ENCODE results near the gene ELAC2.

The ELAC2 gene

GRCh38 chr17:12964840-12965239 is 53.0 kb downstream of the ELAC2 start:
- no peak overlapping the region for H3K4me3 ChIP-seq (ENCODE audit: low read depth, low read length)
- no peak for TF ChIP-seq CTCF (IDR thresholded peaks at IDR 0.05; ENCODE audit: insufficient read depth, low read depth, low read length, missing control alignments)
- DNase-seq (ENCODE audit: low read depth), result no peak

- no peak overlapping the region for H3K4me3 ChIP-seq (ENCODE audit: low read depth, low read length)
- TF ChIP-seq CTCF (IDR thresholded peaks at IDR 0.05; ENCODE audit: insufficient read depth, low read depth, low read length, missing control alignments), result no peak
- no peak for DNase-seq (ENCODE audit: low read depth)
These were observed 53.7 kb downstream of the ELAC2 start for GRCh38 chr17:12964162-12964561.

- H3K4me3 ChIP-seq (ENCODE audit: low read depth, low read length), result no peak overlapping the region
- no peak for DNase-seq (ENCODE audit: low read depth)
- TF ChIP-seq CTCF (IDR thresholded peaks at IDR 0.05; ENCODE audit: insufficient read depth, low read depth, low read length, missing control alignments), result no peak
These were observed 54.3 kb downstream of the ELAC2 start for GRCh38 chr17:12963505-12963904.

GRCh38 chr17:12961655-12962054 is 56.2 kb downstream of the ELAC2 start:
- DNase-seq (ENCODE audit: low read depth), result no peak

GRCh38 chr17:12959441-12959840 is 58.4 kb downstream of the ELAC2 start:
- no peak for DNase-seq (ENCODE audit: low read depth)
- TF ChIP-seq CTCF (IDR thresholded peaks at IDR 0.05; ENCODE audit: insufficient read depth, low read depth, low read length, missing control alignments), result no peak
- no peak overlapping the region for H3K4me3 ChIP-seq (ENCODE audit: low read depth, low read length)

More at GRCh38 chr17:12961655-12962054, 56.2 kb downstream of the ELAC2 start:
- no peak overlapping the region for H3K4me3 ChIP-seq (ENCODE audit: low read depth, low read length)
- no peak for TF ChIP-seq CTCF (IDR thresholded peaks at IDR 0.05; ENCODE audit: insufficient read depth, low read depth, low read length, missing control alignments)

GRCh38 chr17:12958786-12959185 is 59.0 kb downstream of the ELAC2 start:
- no peak for TF ChIP-seq CTCF (IDR thresholded peaks at IDR 0.05; ENCODE audit: insufficient read depth, low read depth, low read length, missing control alignments)
- no peak overlapping the region for H3K4me3 ChIP-seq (ENCODE audit: low read depth, low read length)
- no peak for DNase-seq (ENCODE audit: low read depth)

GRCh38 chr17:12955521-12955920 is 62.3 kb downstream of the ELAC2 start:
- no peak for DNase-seq (ENCODE audit: low read depth)
- TF ChIP-seq CTCF (IDR thresholded peaks at IDR 0.05; ENCODE audit: insufficient read depth, low read depth, low read length, missing control alignments), result no peak
- no peak overlapping the region for H3K4me3 ChIP-seq (ENCODE audit: low read depth, low read length)

Data from GM12865 (cell line).